Gastrocnemius medialis (tissue), 4 donors: ENCODE measurements around the gene DPYD.

Experiments used
- CTCF ChIP-seq, 5 experiments: fragments of 450-650 bp in 3 of 5; fragments of 200-600 bp in 2 of 5; sonication (generic) in 2 of 5; IDR thresholded peaks in 4 of 5; conservative IDR thresholded peaks in 1 of 5; 1 replicate in 4 of 5; 2 replicates in 1 of 5; pipeline ENCODE4 v1.5.1; 2016 to 2019; ENCODE audit warnings: antibody characterized with exemption in 5 of 5, mild to moderate bottlenecking in 3 of 5, moderate library complexity in 3 of 5
- POLR2A ChIP-seq, 2 donors: fragments of 450-650 bp; IDR thresholded peaks; one replicate each; pipeline ENCODE4 v1.6.1; 2017; ENCODE audit warnings: antibody characterized with exemption in 2 of 2, mild to moderate bottlenecking in 2 of 2, moderate library complexity in 2 of 2

GRCh38 chr1:97209381-97209957 lies 711.4 kb downstream of the DPYD start:
- no peak for TF ChIP-seq CTCF (IDR thresholded peaks at IDR 0.05 in 4 of 5, conservative IDR thresholded peaks at IDR 0.05 in 1 of 5)
- TF ChIP-seq POLR2A (IDR thresholded peaks at IDR 0.05) = no peak
